Kidney (tissue), 14 donors: ENCODE measurements around the gene PLCB1. TPM values are rescaled to one million over a fixed set of nuclear protein-coding genes. Genes with fewer than 3 reads are reported as not detected.
A peak's percentile ranks its signal among the peaks of the same experiment; 100 is the strongest.

Experiments used
- DNase-seq, 5 donors: peaks; one replicate each; pipeline ENCODE4 v3.0.0-alpha.2; 2013 to 2020
- FAIRE-seq: peaks from 2 replicates; lab custom pipeline; 2012; peaks lifted over from hg19 to GRCh38; lab: Jason Lieb, UNC
- H3K27ac ChIP-seq, 2 donors: one replicate each; pipeline ENCODE4 v1.7.0; 2013; ENCODE audit warnings: low read depth in 2 of 2, low read length in 2 of 2, inconsistent platforms in 1 of 2
- H3K27me3 ChIP-seq: one replicate; pipeline ENCODE4 v1.7.1; 2013; ENCODE audit warnings: low read length, inconsistent platforms; ENCODE audit not compliant: control insufficient read depth, insufficient read depth
- H3K36me3 ChIP-seq, 3 donors: one replicate each; pipeline versions ENCODE4 v1.7.0 to v1.7.1; 2013; ENCODE audit warnings: low read length in 3 of 3, control low read depth in 1 of 3, inconsistent platforms in 1 of 3; ENCODE audit not compliant: insufficient read depth in 3 of 3, control insufficient read depth in 2 of 3
- H3K4me1 ChIP-seq, 3 donors: one replicate each; pipeline versions ENCODE4 v1.7.0 to v1.7.1; 2013; ENCODE audit warnings: low read length in 3 of 3, inconsistent platforms in 1 of 3, low read depth in 1 of 3; ENCODE audit not compliant: control insufficient read depth in 2 of 3, insufficient read depth in 2 of 3
- H3K4me3 ChIP-seq, 3 donors: one replicate each; pipeline versions ENCODE4 v1.7.0 to v1.8.1; 2013; ENCODE audit warnings: low read length in 3 of 3, control low read depth in 1 of 3, inconsistent platforms in 1 of 3
- H3K9ac ChIP-seq, 3 donors: one replicate each; pipeline versions ENCODE4 v1.7.0 to v1.7.1; 2013; ENCODE audit warnings: low read length in 3 of 3, control low read depth in 1 of 3, inconsistent platforms in 1 of 3
- H3K9me3 ChIP-seq, 3 donors: one replicate each; pipeline versions ENCODE4 v1.7.0 to v1.7.1; 2013; ENCODE audit warnings: low read length in 3 of 3, control low read depth in 1 of 3, inconsistent platforms in 1 of 3; ENCODE audit not compliant: control insufficient read depth in 2 of 3, insufficient read depth in 1 of 3
- CTCF ChIP-seq: IDR thresholded peaks from 3 replicates; pipeline ENCODE4 v1.5.1; 2012; ENCODE audit warnings: mild to moderate bottlenecking, moderate library complexity, borderline replicate concordance; ENCODE audit not compliant: insufficient read depth; ENCODE audit errors: extremely low read depth
- intact Hi-C: fragments of 100-400 bp; cut with DNase I; formaldehyde crosslinking; loops from one replicate; pipeline ENCODE4 v1.11.1; 2022
- polyA plus RNA-seq: library from polyadenylated mRNA; stranded (reverse); fragments of 350-450 nt; fragmentation: Illumina TruSeq; extraction: RNeasy Lipid Tissue Mini Kit (QIAGEN cat#74804); gene quantifications from one replicate; pipeline ENCODE4 v1.2.3, GENCODE V29; 2014; ENCODE audit warnings: low read depth, low replicate concordance; ENCODE audit not compliant: insufficient read depth
- total RNA-seq: library from RNA; stranded (reverse); fragmentation: NEBNext Ultra II Directional; extraction: Animal tissue kit (Norgen Biotek cat#: 25700); gene quantifications from one replicate; pipeline ENCODE4 v1.2.1, GENCODE V29; 2021
- donor health status: control.
- donor health status: control.
- donor health status: control.
- donor health status: control.
- donor health status: control.
- donor health status: DM: yes; HTN: yes; CAD: no.
- donor health status: Normal renal cell carcinoma (clear cell type).

The PLCB1 gene
- total and polyA plus RNA-seq, 2 donors from 2014 or later: 9.4 to 107 TPM

- Histone ChIP-seq H3K36me3 (no peaks in the 10 kb centered on the region), H3K9me3 (no peaks in the 10 kb centered on the region), H3K27ac (no peak overlapping the region), H3K4me1 (no peaks in the 10 kb centered on the region), H3K9ac (no peak overlapping the region), H3K27me3 (no peaks in the 10 kb centered on the region), H3K4me3 (no peak overlapping the region)
- TF ChIP-seq CTCF: no peak
- DNase-seq: peak in 1 of 5 donors; percentile 10
- FAIRE-seq: no peak
- intact Hi-C loops: no loop called here
Observed at GRCh38 chr20:8473459-8473858, 341.4 kb downstream of the PLCB1 start.

- intact Hi-C loops: no loop called here
- Histone ChIP-seq H3K4me3 (no peak overlapping the region), H3K27ac (no peak overlapping the region), H3K36me3 (no peaks in the 10 kb centered on the region), H3K4me1 (no peaks in the 10 kb centered on the region), H3K9me3 (no peaks in the 10 kb centered on the region), H3K9ac (no peak overlapping the region), H3K27me3 (no peaks in the 10 kb centered on the region)
- TF ChIP-seq CTCF: no peak
- FAIRE-seq (no peak), DNase-seq (no peak)
Observed at GRCh38 chr20:8474027-8474668, 342.1 kb downstream of the PLCB1 start.

GRCh38 chr20:8476021-8476420 is 344.0 kb downstream of the PLCB1 start:
- H3K27me3 ChIP-seq: no peaks in the 10 kb centered on the region
- FAIRE-seq (no peak), DNase-seq (no peak)
- TF ChIP-seq CTCF: no peak
- no peak overlapping the region for H3K4me3 ChIP-seq
- H3K9ac ChIP-seq: no peak overlapping the region
- intact Hi-C loops: no loop called here
- H3K9me3 ChIP-seq: no peaks in the 10 kb centered on the region
- H3K4me1 ChIP-seq: no peaks in the 10 kb centered on the region
- no peak overlapping the region for H3K27ac ChIP-seq
- H3K36me3 ChIP-seq: no peaks in the 10 kb centered on the region

GRCh38 chr20:8480597-8480996 is 348.5 kb downstream of the PLCB1 start:
- no peak for FAIRE-seq

More at GRCh38 chr20:8480597-8480996, 348.5 kb downstream of the PLCB1 start:
- Histone ChIP-seq H3K4me3 (no peak overlapping the region), H3K27ac (no peak overlapping the region), H3K9me3 (no peaks in the 10 kb centered on the region), H3K9ac (no peak overlapping the region), H3K27me3 (no peaks in the 10 kb centered on the region), H3K4me1 (no peaks in the 10 kb centered on the region), H3K36me3 (no peaks in the 10 kb centered on the region)
- no peak for DNase-seq
- intact Hi-C loops: no loop called here
- TF ChIP-seq CTCF: no peak
